H1 (cell line): ENCODE data around the gene CD48. TPM values are rescaled to one million over a fixed set of nuclear protein-coding genes. Genes with fewer than 3 reads are reported as not detected.

Experiments
- SAP30 ChIP-seq: fragments of 300-600 bp; sonication (generic); IDR thresholded peaks from 2 replicates; pipeline ENCODE4 v1.7.1; 2012; ENCODE audit warnings: low read length, moderate library complexity, mild to moderate bottlenecking, inconsistent platforms; ENCODE audit not compliant: insufficient read depth, insufficient replicate concordance
- TCF12 ChIP-seq: IDR thresholded peaks from 2 replicates; pipeline ENCODE4 v1.6.1; 2011; ENCODE audit warnings: low read depth, mild to moderate bottlenecking, low read length
- polyA plus RNA-seq, 7 experiments: library from polyadenylated mRNA; depleted of rRNA in 3 of 7; stranded (reverse) in 5 of 7; unstranded in 2 of 7; fragments of >200 nt in 5 of 7; fragments of 200-250 nt in 2 of 7; gene quantifications; 1 replicate in 5 of 7; 2 replicates in 1 of 7; 4 replicates in 1 of 7; pipeline versions ENCODE4 v1.2.1 to v1.2.3, GENCODE V29; 2011 to 2013; ENCODE audit warnings: missing spikeins in 2 of 7, mixed read lengths in 2 of 7
- total RNA-seq: library from RNA; stranded (reverse); fragmentation: NEBNext Ultra II Directional; extraction: Animal tissue kit (Norgen Biotek cat#: 25700); gene quantifications from 2 replicates; pipeline ENCODE4 v1.2.1, GENCODE V29; 2021

The CD48 gene
- total and polyA plus RNA-seq, 2 of the 8 experiments (the other 6 are each of a cell fraction or from before 2014, with no cell fraction given) = 0.08 TPM; not detected in 1

- TF ChIP-seq TCF12 = no peak
- TF ChIP-seq SAP30 = no peak
Observed at GRCh38 chr1:160706526-160707235, 4.9 kb downstream of the CD48 start (continued).
